K562 (cell line): Measurements from ENCODE around the gene DHCR7. TPM values are rescaled to one million over a fixed set of nuclear protein-coding genes. Genes with fewer than 3 reads are reported as not detected.

Source experiments
- ARID3B ChIP-seq: fragments of 250-450 bp; sonication (Bioruptor Pico); IDR thresholded peaks from 2 replicates; pipeline ENCODE4 v1.4.0; 2020; ENCODE audit warnings: borderline replicate concordance
- CEBPB ChIP-seq: fragments of 450-650 bp; IDR thresholded peaks from 2 replicates; pipeline ENCODE4 v1.6.1; 2016; ENCODE audit warnings: missing genetic modification characterization, missing compliant biosample characterization
- CXXC5 ChIP-seq: fragments of 250-450 bp; sonication (Bioruptor Pico); IDR thresholded peaks from 2 replicates; pipeline ENCODE4 v1.8.0; 2022; ENCODE audit warnings: inconsistent platforms, mild to moderate bottlenecking, moderate library complexity
- ETS2 ChIP-seq: IDR thresholded peaks from 2 replicates; pipeline ENCODE4 v1.6.1; 2016; ENCODE audit warnings: borderline replicate concordance, missing genetic modification characterization, mild to moderate bottlenecking, moderate library complexity, missing compliant biosample characterization; ENCODE audit not compliant: poor library complexity, severe bottlenecking
- ILK ChIP-seq: fragments of 450-650 bp; IDR thresholded peaks from 2 replicates; pipeline ENCODE4 v1.6.1; 2016; ENCODE audit warnings: missing genetic modification characterization, low read depth, mild to moderate bottlenecking, missing compliant biosample characterization, moderate library complexity, borderline replicate concordance
- KAT2B ChIP-seq: IDR thresholded peaks from one replicate; pipeline ENCODE4 v1.6.1; 2012; ENCODE audit warnings: low read depth, mild to moderate bottlenecking, control low read depth, inconsistent platforms, low read length, moderate library complexity
- MEF2D ChIP-seq: conservative IDR thresholded peaks from 2 replicates; pipeline ENCODE4 v1.6.1; 2016; ENCODE audit warnings: low read depth, missing genetic modification characterization, missing compliant biosample characterization
- MEIS2 ChIP-seq: fragments of 450-650 bp; IDR thresholded peaks from 2 replicates; pipeline ENCODE4 v1.6.1; 2014; ENCODE audit warnings: mild to moderate bottlenecking; ENCODE audit not compliant: partially characterized antibody
- POU5F1 ChIP-seq: fragments of 150-350 bp; IDR thresholded peaks from 2 replicates; pipeline ENCODE4 v1.6.1; 2014; ENCODE audit warnings: borderline replicate concordance, low read length, low read depth, mild to moderate bottlenecking; ENCODE audit not compliant: partially characterized antibody
- PTRF ChIP-seq: fragments of 450-650 bp; IDR thresholded peaks from 2 replicates; pipeline ENCODE4 v1.6.1; 2016; ENCODE audit warnings: mild to moderate bottlenecking, missing genetic modification characterization, missing compliant biosample characterization
- SMAD2 ChIP-seq: fragments of 150-350 bp; IDR thresholded peaks from 2 replicates; pipeline ENCODE4 v1.6.1; 2014; ENCODE audit warnings: low read depth, mild to moderate bottlenecking, low read length
- SMAD3 ChIP-seq: fragments of 450-650 bp; formaldehyde crosslinking; conservative IDR thresholded peaks from 2 replicates; pipeline ENCODE4 v1.4.0; 2020; ENCODE audit warnings: mild to moderate bottlenecking
- TEAD1 ChIP-seq, 2 experiments: fragments of 450-650 bp in 1 of 2; sonication (generic) in 1 of 2; formaldehyde crosslinking; IDR thresholded peaks; 2 replicates each; pipeline versions ENCODE4 v1.4.0 to v1.8.0; 2020 to 2022; ENCODE audit warnings: mild to moderate bottlenecking in 2 of 2, missing genetic modification reagents in 1 of 2
- TFAP4 ChIP-seq: sonication (generic); formaldehyde crosslinking; IDR thresholded peaks from 2 replicates; pipeline ENCODE4 v1.8.0; 2022; ENCODE audit warnings: missing genetic modification reagents, mild to moderate bottlenecking, moderate library complexity, borderline replicate concordance
- U2AF1 ChIP-seq: fragments of 200-400 bp; formaldehyde crosslinking; optimal IDR thresholded peaks from 2 replicates; pipeline ENCODE3; 2017; ENCODE audit warnings: mild to moderate bottlenecking, low read depth, low read length, moderate library complexity
- ZBTB2 ChIP-seq: fragments of 450-650 bp; IDR thresholded peaks from 2 replicates; pipeline ENCODE4 v1.6.1; 2016; ENCODE audit warnings: antibody characterized with exemption
- ZBTB5 ChIP-seq: fragments of 450-650 bp; IDR thresholded peaks from 2 replicates; pipeline ENCODE4 v1.6.1; 2017; ENCODE audit warnings: antibody characterized with exemption
- ZNF354B ChIP-seq: fragments of 250-450 bp; sonication (Bioruptor Pico); IDR thresholded peaks from 2 replicates; pipeline ENCODE4 v1.4.0; 2020
- ZNF644 ChIP-seq: fragments of 200-800 bp; sonication (Bioruptor generic); IDR thresholded peaks from 2 replicates; pipeline ENCODE4 v1.6.1; 2016; ENCODE audit warnings: low read depth, missing genetic modification characterization, missing compliant biosample characterization
- ZNF740 ChIP-seq, 3 experiments: fragments of 200-800 bp in 1 of 3; sonication (Bioruptor generic) in 1 of 3; sonication (generic) in 1 of 3; formaldehyde crosslinking in 1 of 3; IDR thresholded peaks; 2 replicates each; pipeline versions ENCODE4 v1.6.1 to v1.8.0; 2016 to 2022; ENCODE audit warnings: mild to moderate bottlenecking in 2 of 3, missing compliant biosample characterization in 2 of 3, missing genetic modification characterization in 2 of 3, missing genetic modification reagents in 1 of 3
- ZNF785 ChIP-seq: fragments of 250-450 bp; sonication (Bioruptor Pico); IDR thresholded peaks from 2 replicates; pipeline ENCODE4 v1.4.0; 2020; ENCODE audit warnings: mild to moderate bottlenecking
- polyA plus RNA-seq, 8 experiments: library from polyadenylated mRNA; depleted of rRNA in 4 of 8; stranded (reverse) in 5 of 8; unstranded in 3 of 8; fragments of >200 nt; fragmentation: Nextera tagmentation in 2 of 8; fragmentation: Illumina TruSeq in 1 of 8; extraction: Ambion mirVana in 2 of 8; extraction: Trizol in 1 of 8; gene quantifications; 2 replicates each; pipeline versions ENCODE4 v1.2.1 to v1.2.3, GENCODE V29; 2011 to 2014; ENCODE audit warnings: inconsistent platforms in 1 of 8, missing spikeins in 1 of 8
- total RNA-seq, 7 experiments: library from RNA; depleted of rRNA in 6 of 7; stranded (reverse); fragments of >200 nt in 6 of 7; fragmentation: Illumina TruSeq in 2 of 7; extraction: Trizol in 2 of 7; gene quantifications; 2 replicates each; pipeline versions ENCODE4 v1.2.1 to v1.2.3, GENCODE V29; 2011 to 2021; ENCODE audit warnings: low replicate concordance in 1 of 7

Gene DHCR7
- total and polyA plus RNA-seq, 9 of the 15 experiments (the other 6 are each of a cell fraction or from before 2014, with no cell fraction given), result 8.4 to 192 (median 82.4) TPM

- TF ChIP-seq TEAD1 (CRISPR knock-in tag; IDR thresholded peaks at IDR 0.05) (no peak), SMAD2 (no peak), MEF2D (no peak), KAT2B (no peak), ZNF354B (CRISPR knock-in tag) (no peak), ZNF740 (CRISPR knock-in tag; IDR thresholded peaks at IDR 0.05) (no peak), ZNF740 (tag; IDR thresholded peaks at IDR 0.05) (no peak), POU5F1 (no peak), ZBTB2 (no peak), ILK (tag) (no peak), ZNF644 (no peak), PTRF (no peak), ARID3B (no peak), CEBPB (tag) (0 out of 2 replicates have a peak, but pooled peaks have one; percentile 34), TFAP4 (CRISPR knock-in tag) (peak; percentile 59; the same call in 1 of the 2 replicates), ZNF785 (no peak), SMAD3 (CRISPR knock-in tag) (no peak), U2AF1 (no peak), CXXC5 (CRISPR knock-in tag) (no peak), MEIS2 (peak; percentile 63), ZBTB5 (no peak), ETS2 (tag) (no peak)
Observed at GRCh38 chr11:71451596-71452198, 3.5 kb upstream of the DHCR7 start (continued).
